Measurements from ENCODE around the gene MYBPC3.

DNA sequence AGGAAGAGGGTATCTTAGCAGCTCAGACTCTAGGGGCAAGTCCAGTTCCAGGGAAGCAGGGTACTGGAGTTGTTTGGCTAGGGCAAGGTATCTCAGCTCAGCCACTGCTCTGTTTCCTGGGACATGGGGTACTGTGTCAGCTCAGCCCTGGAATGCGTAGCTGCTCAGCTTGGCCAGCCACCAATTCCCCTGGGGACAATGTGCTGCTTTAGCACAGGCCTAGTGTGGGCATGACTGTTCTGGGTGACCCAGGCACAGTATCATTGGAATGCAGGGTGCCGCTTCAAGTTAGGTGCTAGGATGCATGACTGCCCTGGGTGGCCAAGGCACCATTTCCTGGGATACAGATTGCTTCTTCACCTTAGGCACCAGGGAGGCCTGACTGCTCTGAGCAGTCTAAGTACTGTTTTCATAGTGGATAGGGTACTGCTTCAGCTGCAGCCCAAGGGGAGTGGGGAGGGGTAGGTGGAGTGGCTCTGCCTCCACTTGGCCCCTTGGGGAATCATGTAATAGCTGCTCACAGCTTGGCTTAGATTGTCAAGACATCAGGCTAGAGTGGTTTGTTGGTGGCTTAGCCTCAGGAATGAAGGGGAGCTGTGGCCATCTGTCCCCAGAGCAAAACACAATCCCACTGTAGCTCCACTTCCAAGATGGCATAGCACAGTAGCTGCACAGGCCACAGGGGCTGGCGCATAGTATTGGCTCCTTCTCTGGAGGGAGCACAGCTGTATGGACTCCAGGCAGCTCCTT, 46.6 kb downstream of the MYBPC3 start:
- TF ChIP-seq TAF1 (IDR thresholded peaks at IDR 0.05; ENCODE audit: low read depth, low read length) (no peak), POLR2A (IDR thresholded peaks at IDR 0.05; ENCODE audit: low read depth, low read length) (no peak), POLR2AphosphoS5 (IDR thresholded peaks at IDR 0.05; ENCODE audit: low read depth, low read length) (no peak), SPI1 (IDR thresholded peaks at IDR 0.05; ENCODE audit: low read depth, low read length) (no peak)
